Mesendoderm (in vitro differentiated cells): ENCODE results near the gene DLG2.

ENCODE experiments used
- DNase-seq: peaks from one replicate; pipeline ENCODE4 v3.0.0; 2013
- H2AK5ac ChIP-seq: 2 replicates; pipeline ENCODE4 v1.6.1; 2013; ENCODE audit warnings: low read length, inconsistent platforms
- H2BK120ac ChIP-seq: 2 replicates; pipeline ENCODE4 v1.6.1; 2013; ENCODE audit warnings: low read depth, mild to moderate bottlenecking, low read length, moderate library complexity, mixed read lengths
- H2BK15ac ChIP-seq: replicated peaks from 2 replicates; pipeline ENCODE4 v1.6.1; 2013; ENCODE audit warnings: low read depth, mild to moderate bottlenecking, moderate library complexity
- H2BK5ac ChIP-seq: 2 replicates; pipeline ENCODE4 v1.6.1; 2013; ENCODE audit warnings: low read length, inconsistent platforms
- H3K18ac ChIP-seq: 2 replicates; pipeline ENCODE4 v1.6.1; 2013; ENCODE audit warnings: mild to moderate bottlenecking, low read length, mixed read lengths
- H3K23ac ChIP-seq: one replicate; pipeline ENCODE4 v1.6.1; 2013; ENCODE audit warnings: low read length
- H3K27ac ChIP-seq: 2 replicates; pipeline ENCODE4 v1.5.1; 2013; ENCODE audit warnings: low read depth, mild to moderate bottlenecking, inconsistent platforms, low read length, moderate library complexity
- H3K27me3 ChIP-seq: 2 replicates; pipeline ENCODE4 v1.6.1; 2013; ENCODE audit warnings: low read length, control low read depth, mild to moderate bottlenecking, inconsistent platforms; ENCODE audit not compliant: insufficient read depth, poor library complexity
- H3K36me3 ChIP-seq: 2 replicates; pipeline ENCODE4 v1.6.1; 2013; ENCODE audit warnings: low read length, inconsistent platforms; ENCODE audit not compliant: control insufficient read depth, insufficient read depth
- H3K4ac ChIP-seq: one replicate; pipeline ENCODE4 v1.6.1; 2013; ENCODE audit warnings: low read depth, mild to moderate bottlenecking, low read length, moderate library complexity
- H3K4me1 ChIP-seq: 2 replicates; pipeline ENCODE4 v1.6.1; 2013; ENCODE audit warnings: low read depth, low read length, inconsistent platforms; ENCODE audit not compliant: control insufficient read depth
- H3K4me2 ChIP-seq: 2 replicates; pipeline ENCODE4 v1.6.1; 2013; ENCODE audit warnings: low read length
- H3K4me3 ChIP-seq: 2 replicates; pipeline ENCODE4 v1.5.1; 2013; ENCODE audit warnings: mild to moderate bottlenecking, low read length
- H3K56ac ChIP-seq: one replicate; pipeline ENCODE4 v1.6.1; 2013; ENCODE audit warnings: low read length
- H3K79me1 ChIP-seq: 2 replicates; pipeline ENCODE4 v1.6.1; 2013; ENCODE audit warnings: low read length, inconsistent platforms
- H3K79me2 ChIP-seq: 2 replicates; pipeline ENCODE4 v1.6.1; 2013; ENCODE audit warnings: mild to moderate bottlenecking, low read length; ENCODE audit not compliant: control insufficient read depth, insufficient read depth
- H3K9ac ChIP-seq: 2 replicates; pipeline ENCODE4 v1.6.1; 2013; ENCODE audit warnings: low read length, inconsistent platforms
- H4K5ac ChIP-seq: one replicate; pipeline ENCODE4 v1.6.1; 2013; ENCODE audit warnings: low read length
- H4K8ac ChIP-seq: one replicate; pipeline ENCODE4 v1.6.1; 2013; ENCODE audit warnings: low read depth, mild to moderate bottlenecking, control low read depth, low read length, moderate library complexity
- WGBS: extraction: QIAGEN DNeasy Blood & Tissue Kit; methylation state at CpG from one replicate; pipeline ENCODE4 v1.1.7; 2013; ENCODE audit warnings: low lambda C conversion rate, missing lambda C conversion rate; ENCODE audit not compliant: insufficient coverage; ENCODE audit errors: extremely low coverage; 5-methylcytosine and 5-hydroxymethylcytosine counted together

DLG2 gene

DNA sequence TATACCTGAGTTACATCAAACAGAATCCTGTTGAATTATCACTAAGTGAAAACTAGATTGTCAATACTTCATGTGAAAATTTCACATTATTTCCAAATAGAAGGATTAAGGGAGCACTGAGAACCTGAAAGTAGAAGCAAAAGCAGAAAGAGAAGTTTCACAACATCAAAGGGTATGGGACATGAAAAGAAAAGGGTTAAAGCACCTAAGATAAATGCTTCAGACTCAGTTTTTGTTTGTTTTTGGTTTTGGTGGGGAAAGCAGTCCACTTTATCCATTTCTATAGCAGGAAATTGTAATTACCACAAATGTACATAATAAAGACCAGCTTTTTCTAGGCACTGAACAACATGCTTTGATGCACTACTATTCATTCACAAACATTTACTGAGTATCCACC is 1271.2 kb downstream of the DLG2 start:
- Histone ChIP-seq H3K4ac (no peak overlapping the region), H2BK5ac (no peak overlapping the region), H3K4me1 (no peaks in the 10 kb centered on the region), H3K23ac (no peak overlapping the region), H3K79me2 (no peaks in the 10 kb centered on the region), H3K27me3 (no peaks in the 10 kb centered on the region), H3K79me1 (no peaks in the 10 kb centered on the region), H2BK15ac (no peak overlapping the region), H3K27ac (no peak overlapping the region), H2BK120ac (no peak overlapping the region), H3K9ac (no peak overlapping the region), H3K18ac (no peak overlapping the region), H2AK5ac (no peak overlapping the region), H3K4me3 (no peak overlapping the region), H3K36me3 (no peaks in the 10 kb centered on the region), H4K8ac (no peak overlapping the region), H4K5ac (no peak overlapping the region), H3K56ac (no peak overlapping the region), H3K4me2 (no peak overlapping the region)
- DNase-seq, result no peak

GRCh38 chr11:84345597-84345996 is 1281.5 kb downstream of the DLG2 start:
- Histone ChIP-seq H3K4me2 (no peak overlapping the region), H3K56ac (no peak overlapping the region), H3K79me2 (no peaks in the 10 kb centered on the region), H2BK15ac (no peak overlapping the region), H3K4me3 (no peak overlapping the region), H3K79me1 (no peaks in the 10 kb centered on the region), H2BK5ac (no peak overlapping the region), H3K9ac (no peak overlapping the region), H3K23ac (no peak overlapping the region), H3K4me1 (no peaks in the 10 kb centered on the region), H2BK120ac (no peak overlapping the region), H4K5ac (no peak overlapping the region), H3K18ac (no peak overlapping the region), H3K4ac (no peak overlapping the region), H2AK5ac (no peak overlapping the region), H3K27me3 (no peaks in the 10 kb centered on the region), H4K8ac (no peak overlapping the region), H3K36me3 (no peaks in the 10 kb centered on the region), H3K27ac (no peak overlapping the region)
- no CpG with 5 or more reads among the region's 1 CpG for WGBS
- DNase-seq, result no peak

DNA sequence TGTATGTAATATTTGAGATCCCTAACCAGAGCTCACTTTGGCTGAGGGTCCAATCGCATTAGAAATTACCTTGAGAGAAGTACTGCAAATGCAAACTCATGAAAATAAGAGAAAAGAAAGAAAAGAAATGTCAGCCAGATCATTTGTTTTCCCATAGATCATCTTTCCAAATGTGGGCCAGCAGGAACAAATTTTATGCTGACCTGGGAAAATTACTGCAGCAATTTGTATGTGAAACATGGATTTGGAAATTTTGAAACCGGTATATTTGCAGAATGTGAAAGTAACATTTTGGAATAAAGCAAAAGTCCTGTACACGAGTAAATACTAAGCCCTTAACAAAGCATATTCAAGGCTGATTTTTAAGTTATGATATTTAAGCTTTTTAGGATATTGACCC is 1282.1 kb downstream of the DLG2 start:
- H3K36me3 ChIP-seq, result no peaks in the 10 kb centered on the region
- no peak overlapping the region for H3K56ac ChIP-seq
- H4K8ac ChIP-seq, result no peak overlapping the region
- H3K9ac ChIP-seq, result no peak overlapping the region
- no peaks in the 10 kb centered on the region for H3K27me3 ChIP-seq
- H3K4ac ChIP-seq, result no peak overlapping the region
- no peak overlapping the region for H2BK5ac ChIP-seq
- no peaks in the 10 kb centered on the region for H3K79me2 ChIP-seq
- no peak overlapping the region for H3K27ac ChIP-seq
- H3K4me1 ChIP-seq, result no peaks in the 10 kb centered on the region
- WGBS, result no CpG with 5 or more reads among the region's 3 CpGs
- H2BK120ac ChIP-seq, result no peak overlapping the region
- H3K4me2 ChIP-seq, result no peak overlapping the region
- no peak for DNase-seq
- H3K4me3 ChIP-seq, result no peak overlapping the region
- no peaks in the 10 kb centered on the region for H3K79me1 ChIP-seq
- no peak overlapping the region for H4K5ac ChIP-seq
- H3K18ac ChIP-seq, result no peak overlapping the region
- no peak overlapping the region for H2AK5ac ChIP-seq
- no peak overlapping the region for H2BK15ac ChIP-seq
- H3K23ac ChIP-seq, result no peak overlapping the region

GRCh38 chr11:84339796-84340195 is 1287.3 kb downstream of the DLG2 start:
- Histone ChIP-seq H4K8ac (no peak overlapping the region), H2BK120ac (no peak overlapping the region), H3K4ac (no peak overlapping the region), H3K36me3 (no peaks in the 10 kb centered on the region), H3K79me1 (no peaks in the 10 kb centered on the region), H3K27me3 (no peaks in the 10 kb centered on the region), H2AK5ac (no peak overlapping the region), H3K56ac (no peak overlapping the region), H2BK15ac (no peak overlapping the region), H3K4me2 (no peak overlapping the region), H3K79me2 (no peaks in the 10 kb centered on the region), H3K27ac (no peak overlapping the region), H3K9ac (no peak overlapping the region), H3K4me1 (no peaks in the 10 kb centered on the region), H2BK5ac (no peak overlapping the region), H3K23ac (no peak overlapping the region), H3K4me3 (no peak overlapping the region), H3K18ac (no peak overlapping the region), H4K5ac (no peak overlapping the region)
- no peak for DNase-seq
- WGBS, result no CpG with 5 or more reads among the region's 3 CpGs

GRCh38 chr11:84333221-84333620 is 1293.9 kb downstream of the DLG2 start:
- H3K27me3 ChIP-seq, result no peaks in the 10 kb centered on the region
- H3K79me2 ChIP-seq, result no peaks in the 10 kb centered on the region
- no peak overlapping the region for H3K18ac ChIP-seq
- no peak overlapping the region for H4K5ac ChIP-seq
- H2BK120ac ChIP-seq, result no peak overlapping the region
- H3K23ac ChIP-seq, result no peak overlapping the region
- no peak overlapping the region for H3K27ac ChIP-seq
- no peaks in the 10 kb centered on the region for H3K79me1 ChIP-seq
- no peak overlapping the region for H3K4ac ChIP-seq
- no peaks in the 10 kb centered on the region for H3K4me1 ChIP-seq
- H2BK5ac ChIP-seq, result no peak overlapping the region
- no CpG with 5 or more reads among the region's 3 CpGs for WGBS
- H2AK5ac ChIP-seq, result no peak overlapping the region
- H4K8ac ChIP-seq, result no peak overlapping the region
- no peak for DNase-seq
- H3K56ac ChIP-seq, result no peak overlapping the region
- no peak overlapping the region for H2BK15ac ChIP-seq
- no peak overlapping the region for H3K4me2 ChIP-seq
- H3K4me3 ChIP-seq, result no peak overlapping the region
- H3K9ac ChIP-seq, result no peak overlapping the region
- H3K36me3 ChIP-seq, result no peaks in the 10 kb centered on the region

GRCh38 chr11:84322211-84322610 is 1304.9 kb downstream of the DLG2 start:
- Histone ChIP-seq H3K4me1 (no peaks in the 10 kb centered on the region), H4K8ac (no peak overlapping the region), H3K36me3 (no peaks in the 10 kb centered on the region), H3K4me3 (no peak overlapping the region), H2BK5ac (no peak overlapping the region), H4K5ac (no peak overlapping the region), H2BK15ac (no peak overlapping the region), H3K27me3 (no peaks in the 10 kb centered on the region), H3K18ac (no peak overlapping the region), H3K56ac (no peak overlapping the region), H2AK5ac (no peak overlapping the region), H3K79me1 (no peaks in the 10 kb centered on the region), H2BK120ac (no peak overlapping the region), H3K4ac (no peak overlapping the region), H3K79me2 (no peaks in the 10 kb centered on the region), H3K23ac (no peak overlapping the region), H3K4me2 (no peak overlapping the region), H3K27ac (no peak overlapping the region), H3K9ac (no peak overlapping the region)
- no peak for DNase-seq
